H1 (cell line): ENCODE data around the gene COL28A1. TPM values are rescaled to one million over a fixed set of nuclear protein-coding genes. Genes with fewer than 3 reads are reported as not detected.

ENCODE experiments used
- CBX5 ChIP-seq: fragments of 300-800, 300-1000 bp; sonication (generic); IDR thresholded peaks from 2 replicates; pipeline ENCODE4 v1.7.1; 2016; ENCODE audit warnings: antibody characterized with exemption, low read length, low read depth
- JUND ChIP-seq: IDR thresholded peaks from 2 replicates; pipeline ENCODE4 v1.6.1; 2011; ENCODE audit warnings: mild to moderate bottlenecking, improper control_type of control experiment, low read length
- SAP30 ChIP-seq: fragments of 300-600 bp; sonication (generic); IDR thresholded peaks from 2 replicates; pipeline ENCODE4 v1.7.1; 2012; ENCODE audit warnings: low read length, moderate library complexity, mild to moderate bottlenecking, inconsistent platforms; ENCODE audit not compliant: insufficient read depth, insufficient replicate concordance
- polyA plus RNA-seq, 7 experiments: library from polyadenylated mRNA; depleted of rRNA in 3 of 7; stranded (reverse) in 5 of 7; unstranded in 2 of 7; fragments of >200 nt in 5 of 7; fragments of 200-250 nt in 2 of 7; gene quantifications; 1 replicate in 5 of 7; 2 replicates in 1 of 7; 4 replicates in 1 of 7; pipeline versions ENCODE4 v1.2.1 to v1.2.3, GENCODE V29; 2011 to 2013; ENCODE audit warnings: missing spikeins in 2 of 7, mixed read lengths in 2 of 7
- total RNA-seq: library from RNA; stranded (reverse); fragmentation: NEBNext Ultra II Directional; extraction: Animal tissue kit (Norgen Biotek cat#: 25700); gene quantifications from 2 replicates; pipeline ENCODE4 v1.2.1, GENCODE V29; 2021
- TF ChIP-seq, protein P1 (sequence below), 3 experiments: IDR thresholded peaks; 1 replicate in 2 of 3; 2 replicates in 1 of 3; pipeline versions ENCODE4 v1.5.1 to v1.6.1; 2011; ENCODE audit warnings: low read length in 3 of 3, mild to moderate bottlenecking in 3 of 3, inconsistent platforms in 2 of 3, low read depth in 1 of 3, moderate library complexity in 1 of 3; ENCODE audit not compliant: insufficient read depth in 1 of 3; ENCODE audit errors: control extremely low read depth in 1 of 3
- TF ChIP-seq, protein P2 (sequence below): IDR thresholded peaks from 2 replicates; pipeline ENCODE4 v1.6.1; 2012; ENCODE audit warnings: inconsistent platforms

The COL28A1 gene
- total and polyA plus RNA-seq, 2 of the 8 experiments (the other 6 are each of a cell fraction or from before 2014, with no cell fraction given): 0.22 to 0.38 TPM

DNA sequence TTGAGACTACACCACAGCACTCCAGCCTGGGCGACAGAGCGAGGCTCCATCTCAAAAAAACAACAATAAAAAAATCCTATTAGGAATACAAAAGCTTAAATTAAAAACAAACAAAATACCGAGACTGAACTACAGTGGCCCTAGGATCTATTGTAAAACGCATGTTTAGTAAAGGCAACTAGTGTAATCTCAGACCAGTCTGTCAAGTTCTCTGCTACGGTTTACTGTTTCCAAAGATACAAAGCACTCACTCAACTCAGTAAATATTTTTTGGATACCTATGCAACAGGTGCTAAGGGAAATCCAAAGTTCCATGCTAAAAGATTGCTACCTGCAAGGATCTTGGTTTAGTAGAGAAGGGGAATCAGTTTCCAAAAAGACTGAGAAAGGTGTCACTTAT is 27.6 kb upstream of the COL28A1 start (continued):
- TF ChIP-seq CBX5 (no peak), SAP30 (no peak), JUND (no peak)
- TF ChIP-seq, protein P1, sequence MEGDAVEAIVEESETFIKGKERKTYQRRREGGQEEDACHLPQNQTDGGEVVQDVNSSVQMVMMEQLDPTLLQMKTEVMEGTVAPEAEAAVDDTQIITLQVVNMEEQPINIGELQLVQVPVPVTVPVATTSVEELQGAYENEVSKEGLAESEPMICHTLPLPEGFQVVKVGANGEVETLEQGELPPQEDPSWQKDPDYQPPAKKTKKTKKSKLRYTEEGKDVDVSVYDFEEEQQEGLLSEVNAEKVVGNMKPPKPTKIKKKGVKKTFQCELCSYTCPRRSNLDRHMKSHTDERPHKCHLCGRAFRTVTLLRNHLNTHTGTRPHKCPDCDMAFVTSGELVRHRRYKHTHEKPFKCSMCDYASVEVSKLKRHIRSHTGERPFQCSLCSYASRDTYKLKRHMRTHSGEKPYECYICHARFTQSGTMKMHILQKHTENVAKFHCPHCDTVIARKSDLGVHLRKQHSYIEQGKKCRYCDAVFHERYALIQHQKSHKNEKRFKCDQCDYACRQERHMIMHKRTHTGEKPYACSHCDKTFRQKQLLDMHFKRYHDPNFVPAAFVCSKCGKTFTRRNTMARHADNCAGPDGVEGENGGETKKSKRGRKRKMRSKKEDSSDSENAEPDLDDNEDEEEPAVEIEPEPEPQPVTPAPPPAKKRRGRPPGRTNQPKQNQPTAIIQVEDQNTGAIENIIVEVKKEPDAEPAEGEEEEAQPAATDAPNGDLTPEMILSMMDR (IDR thresholded peaks at IDR 0.05; ENCODE audit: control extremely low read depth in 1 of 3, insufficient read depth in 1 of 3, low read depth in 1 of 3, low read length in 3 of 3): no peak
- TF ChIP-seq, protein P2, sequence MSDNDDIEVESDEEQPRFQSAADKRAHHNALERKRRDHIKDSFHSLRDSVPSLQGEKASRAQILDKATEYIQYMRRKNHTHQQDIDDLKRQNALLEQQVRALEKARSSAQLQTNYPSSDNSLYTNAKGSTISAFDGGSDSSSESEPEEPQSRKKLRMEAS: no peak
- TF ChIP-seq, all 59 proteins: peak for 0
